Suprapubic skin (tissue), 4 donors: ENCODE measurements around the gene TNS1.

ENCODE experiments used
- CTCF ChIP-seq, 2 donors: fragments of 200-600 bp in 1 of 2; fragments of 450-650 bp in 1 of 2; sonication (generic) in 1 of 2; IDR thresholded peaks; one replicate each; pipeline ENCODE4 v1.5.1; 2016 to 2019; ENCODE audit warnings: antibody characterized with exemption in 2 of 2, mild to moderate bottlenecking in 1 of 2, moderate library complexity in 1 of 2
- EP300 ChIP-seq: sonication (generic); formaldehyde crosslinking; IDR thresholded peaks from one replicate; pipeline ENCODE4 v1.6.1; 2017; ENCODE audit warnings: antibody characterized with exemption
- POLR2A ChIP-seq, 2 donors: fragments of 450-650 bp; IDR thresholded peaks; one replicate each; pipeline ENCODE4 v1.6.1; 2017; ENCODE audit warnings: antibody characterized with exemption in 2 of 2, mild to moderate bottlenecking in 2 of 2, moderate library complexity in 2 of 2
- POLR2AphosphoS5 ChIP-seq, 3 donors: sonication (generic); formaldehyde crosslinking; IDR thresholded peaks; one replicate each; pipeline ENCODE4 v1.6.1; 2017; ENCODE audit warnings: antibody characterized with exemption in 3 of 3

GRCh38 chr2:217959723-217960122 is 43.1 kb downstream of the TNS1 start:
- TF ChIP-seq CTCF (IDR thresholded peaks at IDR 0.05) (no peak), POLR2A (IDR thresholded peaks at IDR 0.05) (no peak), POLR2AphosphoS5 (IDR thresholded peaks at IDR 0.05) (no peak), EP300 (no peak)
